Measurements from ENCODE around the gene PPM1H. TPM values are rescaled to one million over a fixed set of nuclear protein-coding genes. Genes with fewer than 3 reads are reported as not detected.

The PPM1H gene
- total RNA-seq, 1 experiment from 2014 or later, result 18.9 TPM

DNA sequence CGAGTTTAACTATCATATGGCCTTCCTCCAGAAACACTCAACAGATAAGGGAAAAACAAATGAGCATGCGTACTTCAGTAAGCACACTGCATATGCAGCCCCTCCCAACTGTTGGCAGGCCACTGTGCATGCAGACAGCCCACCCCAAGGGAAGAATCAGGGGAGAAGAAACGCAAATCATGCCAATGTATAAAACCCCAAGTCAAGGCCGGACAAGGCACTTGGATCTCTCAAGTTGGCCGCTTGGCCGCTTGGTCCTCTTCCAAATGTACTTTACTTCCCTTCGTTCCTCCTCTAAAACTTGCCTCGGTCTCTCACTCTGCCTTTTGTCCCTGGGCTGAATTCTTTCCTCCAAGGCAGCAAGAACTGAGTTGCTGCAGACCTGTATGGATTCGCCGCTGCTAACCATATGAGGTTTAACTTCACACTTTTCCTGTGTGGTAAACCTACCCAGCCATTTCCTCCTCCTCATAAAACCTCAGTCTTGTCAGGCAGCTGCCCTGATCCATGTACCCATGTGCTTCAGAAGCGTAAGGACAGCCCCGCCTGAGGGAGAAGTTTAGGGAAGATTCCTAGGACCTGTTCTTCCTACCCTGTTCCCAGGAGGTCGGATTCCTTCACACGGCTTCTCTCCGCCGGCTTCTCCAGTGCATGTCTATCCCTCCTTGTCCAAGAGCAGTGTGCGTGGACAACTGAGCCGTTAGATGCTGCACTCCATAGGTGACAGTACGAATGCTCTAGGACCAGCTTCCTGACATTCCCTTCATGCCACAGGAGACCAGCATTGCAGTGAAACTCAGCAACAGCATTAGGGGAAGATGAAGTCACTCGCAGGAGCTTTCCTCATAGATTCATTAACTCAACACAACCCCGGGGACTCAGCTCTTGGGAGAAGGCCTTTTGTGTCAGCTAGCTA lies 280.4 kb downstream of the PPM1H start:
- no peak for DNase-seq (ENCODE audit: low spot score)

DNA sequence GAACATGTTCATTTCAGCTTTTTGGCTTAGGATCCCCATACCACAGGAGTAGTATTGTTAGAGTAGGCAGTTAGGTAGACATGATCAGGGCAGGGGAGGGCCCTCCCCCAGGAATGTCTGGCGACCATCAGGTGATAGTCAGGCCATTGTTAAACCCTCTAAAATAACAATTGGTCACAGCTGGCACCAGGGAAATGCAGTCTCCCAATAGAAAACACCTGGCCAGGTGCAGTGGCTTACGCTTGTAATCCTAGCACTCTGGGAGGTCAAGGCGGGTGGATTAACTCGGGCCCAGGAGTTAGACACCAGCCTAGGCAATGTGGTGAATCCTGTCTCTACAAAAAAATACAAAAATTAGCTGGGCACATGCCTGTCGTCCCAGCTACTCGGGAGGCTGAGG lies 281.2 kb downstream of the PPM1H start:
- DNase-seq (ENCODE audit: low spot score), result no peak

DNA sequence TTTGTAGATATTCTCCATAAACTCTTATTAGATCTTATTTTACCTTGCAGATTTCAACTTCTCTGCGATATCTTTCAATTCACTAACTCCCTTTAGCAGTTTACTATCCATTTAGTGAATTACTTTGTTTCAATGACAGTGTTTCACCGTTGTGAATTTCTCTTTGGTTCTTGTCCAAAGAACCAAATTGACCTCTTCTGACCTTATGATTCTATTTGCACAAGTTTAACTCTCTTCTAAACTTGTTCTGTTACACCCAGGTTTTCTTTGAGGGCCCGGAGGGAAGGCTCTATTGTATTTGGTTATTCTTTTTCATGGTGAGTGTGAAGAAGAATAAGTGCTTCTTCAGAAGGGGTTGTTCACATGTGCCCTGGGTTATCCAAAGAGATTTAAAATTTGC lies 281.6 kb downstream of the PPM1H start:
- DNase-seq (ENCODE audit: low spot score), result no peak

DNA sequence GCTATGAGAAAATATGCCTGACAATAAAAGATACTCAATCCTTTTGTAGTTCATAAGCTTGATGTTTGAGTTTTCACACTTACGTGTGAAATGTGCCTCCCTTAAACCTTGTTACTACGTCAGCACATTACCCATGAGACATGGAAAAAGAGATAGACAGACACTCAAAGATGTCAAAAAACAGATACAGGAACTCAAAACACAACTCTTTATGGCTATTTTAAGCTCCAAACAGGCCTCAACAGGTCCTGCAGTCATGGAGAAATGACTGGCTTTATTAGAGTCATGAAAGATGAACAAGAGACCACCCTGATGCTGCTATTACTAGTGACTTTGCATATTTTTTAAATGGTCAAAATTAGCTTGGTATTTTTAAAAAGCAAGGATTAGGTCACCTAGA lies 283.8 kb downstream of the PPM1H start:
- DNase-seq (ENCODE audit: low spot score), result no peak

DNA sequence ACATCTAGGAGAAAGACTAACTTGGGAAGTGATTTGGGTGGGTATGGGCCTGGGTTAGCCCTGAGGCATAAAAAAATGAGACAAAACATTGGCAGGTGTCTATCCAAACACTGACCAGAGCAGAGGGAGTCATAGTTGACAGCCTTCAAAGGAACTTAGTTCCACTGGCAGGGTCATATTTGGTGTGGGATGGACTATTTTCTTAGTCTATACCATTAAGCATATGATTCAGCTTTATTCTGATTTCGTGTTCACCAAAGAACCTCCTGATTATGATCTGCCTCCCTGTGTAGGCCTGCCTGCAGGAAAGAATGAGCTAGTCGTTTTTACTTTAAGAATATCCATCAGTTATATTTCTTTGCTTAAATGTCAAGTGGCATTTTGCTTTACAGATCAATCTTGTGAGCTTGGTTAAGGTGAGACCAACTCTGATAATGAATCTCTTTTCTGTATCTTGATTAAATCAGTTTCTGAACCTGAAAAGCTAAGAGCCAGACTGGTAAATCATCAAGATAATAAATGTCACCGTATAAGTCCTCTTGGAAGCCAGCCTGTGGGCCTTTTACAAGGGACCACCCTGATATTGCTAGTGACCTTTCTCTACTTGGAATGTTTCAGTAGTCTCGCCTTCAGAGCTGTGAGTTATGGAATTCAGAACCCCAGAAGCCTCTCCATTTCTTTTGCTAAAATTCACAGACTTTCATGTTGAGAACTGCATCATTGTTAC lies 285.4 kb downstream of the PPM1H start:
- DNase-seq (ENCODE audit: low spot score), result peak; percentile 33

DNA sequence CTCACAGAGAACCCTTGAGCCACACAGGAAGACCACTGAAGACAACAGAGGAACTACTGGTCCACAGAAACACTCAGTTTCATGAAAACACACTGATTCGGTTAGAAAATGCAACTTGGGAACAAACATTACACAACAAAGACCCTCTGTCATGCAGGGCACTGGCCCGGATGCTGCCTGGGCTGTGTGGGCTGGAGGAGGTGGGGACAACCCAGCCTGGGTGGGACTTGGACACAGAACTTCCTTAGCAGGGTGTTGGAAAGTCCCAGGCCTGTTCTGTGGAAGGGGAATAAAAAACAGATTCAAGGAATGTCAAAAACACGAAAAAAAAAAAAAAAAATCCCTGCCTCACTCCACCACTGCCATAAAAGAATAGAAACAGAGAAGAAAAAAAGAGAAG lies 287.4 kb downstream of the PPM1H start:
- DNase-seq (ENCODE audit: low spot score), result no peak

DNA sequence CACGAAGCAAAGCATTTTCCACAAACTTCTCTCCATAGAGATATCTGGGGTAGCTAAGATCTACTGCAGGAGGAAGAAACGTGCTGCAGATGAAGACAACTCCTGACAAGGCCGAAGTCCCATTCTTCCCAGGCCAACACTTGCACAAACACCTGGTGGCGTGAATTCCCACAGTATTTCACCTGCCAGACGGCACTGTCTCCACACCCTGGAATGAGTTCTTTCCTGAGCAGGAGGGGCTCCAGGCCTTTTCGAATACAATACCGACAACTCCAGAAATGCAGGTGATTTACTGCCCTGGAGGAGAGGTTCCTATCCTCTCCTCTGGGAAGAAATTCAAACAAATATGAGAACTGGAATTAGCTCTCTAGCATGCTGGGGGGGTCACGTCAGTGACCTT lies 288.4 kb downstream of the PPM1H start:
- DNase-seq (ENCODE audit: low spot score), result no peak

DNA sequence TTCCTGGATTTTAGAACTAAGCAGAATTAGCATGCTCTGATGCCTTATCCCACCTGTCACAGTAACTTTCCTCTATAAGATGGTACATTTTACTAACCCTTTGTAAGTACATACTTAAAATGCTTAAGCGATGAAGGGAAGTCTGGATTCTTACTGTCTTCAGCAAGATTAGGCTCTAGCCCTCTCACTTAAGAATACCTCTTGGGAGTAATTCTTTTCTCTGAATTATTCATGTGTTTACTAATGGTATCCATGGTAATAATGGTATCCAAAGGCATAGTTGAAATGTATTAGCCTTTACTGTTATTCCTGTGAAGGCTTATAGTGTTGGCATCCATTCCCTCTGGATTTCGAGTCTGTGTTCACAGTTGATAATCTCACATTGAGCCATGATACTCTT lies 291.5 kb downstream of the PPM1H start:
- DNase-seq (ENCODE audit: low spot score), result no peak

DNA sequence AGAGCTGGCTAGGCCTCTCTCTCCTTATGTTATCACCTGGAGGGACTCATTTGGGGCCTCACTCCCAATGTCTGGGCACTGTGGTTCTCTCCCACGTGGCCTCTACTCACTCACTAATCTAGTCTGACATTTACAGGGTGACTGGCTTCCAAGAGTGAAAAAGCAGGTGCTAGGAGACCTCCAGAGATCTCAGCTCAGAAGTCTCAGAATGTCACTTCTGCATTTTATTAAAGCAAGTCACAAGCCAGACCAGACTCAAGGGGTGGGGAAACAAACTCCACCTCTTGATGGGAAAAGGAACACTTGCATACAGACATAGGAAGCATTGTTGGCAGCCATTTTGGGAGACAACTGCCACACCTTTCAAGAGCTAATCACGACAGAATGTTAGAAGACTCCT lies 292.5 kb downstream of the PPM1H start:
- no peak for DNase-seq (ENCODE audit: low spot score)

DNA sequence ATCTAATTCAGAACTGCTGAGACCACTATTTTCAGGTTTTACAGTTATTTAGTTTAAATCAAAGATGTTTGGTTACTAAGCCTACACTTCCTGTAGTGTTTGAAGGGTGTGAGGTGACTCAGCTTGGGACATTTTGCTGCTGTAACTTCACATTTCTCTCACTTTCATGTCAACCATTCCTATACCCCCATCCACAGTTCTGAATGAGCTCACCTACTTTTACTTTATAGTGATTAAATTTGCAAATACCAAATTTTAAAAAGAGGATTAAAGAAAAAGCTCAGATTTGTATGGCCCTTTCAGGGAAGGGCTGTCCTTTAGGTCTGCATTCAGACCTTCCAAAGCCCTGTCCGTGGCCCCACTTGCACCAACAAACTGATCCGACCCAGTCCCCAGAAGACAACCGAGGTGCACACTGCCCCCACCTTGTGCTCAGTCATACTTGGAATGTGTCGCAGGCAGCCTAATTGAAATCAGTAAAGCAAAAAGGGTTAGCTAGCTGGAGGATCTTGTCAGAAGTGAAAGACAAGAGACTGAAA lies 294.0 kb downstream of the PPM1H start:
- DNase-seq (ENCODE audit: low spot score), result no peak

DNA sequence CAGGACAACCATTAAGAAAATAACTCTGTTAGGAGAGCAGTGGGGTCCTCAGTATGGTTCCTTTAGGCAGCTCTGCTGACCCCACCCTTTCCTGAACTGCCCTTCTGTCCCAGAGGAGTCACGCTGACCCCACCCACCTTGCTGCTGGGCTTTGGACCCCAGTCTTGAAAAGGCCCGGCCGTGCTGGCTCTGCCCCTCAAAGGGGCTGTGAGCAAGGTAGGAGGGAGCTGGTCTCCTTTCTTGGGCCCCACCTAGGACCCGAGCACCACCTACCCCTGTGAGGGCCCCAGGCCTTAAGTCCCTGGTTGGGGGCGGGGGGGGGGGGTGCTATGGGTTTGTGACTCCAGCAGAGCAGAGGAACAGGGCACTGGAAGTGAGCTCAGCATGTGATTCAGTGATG lies 297.3 kb downstream of the PPM1H start:
- DNase-seq (ENCODE audit: low spot score), result no peak

DNA sequence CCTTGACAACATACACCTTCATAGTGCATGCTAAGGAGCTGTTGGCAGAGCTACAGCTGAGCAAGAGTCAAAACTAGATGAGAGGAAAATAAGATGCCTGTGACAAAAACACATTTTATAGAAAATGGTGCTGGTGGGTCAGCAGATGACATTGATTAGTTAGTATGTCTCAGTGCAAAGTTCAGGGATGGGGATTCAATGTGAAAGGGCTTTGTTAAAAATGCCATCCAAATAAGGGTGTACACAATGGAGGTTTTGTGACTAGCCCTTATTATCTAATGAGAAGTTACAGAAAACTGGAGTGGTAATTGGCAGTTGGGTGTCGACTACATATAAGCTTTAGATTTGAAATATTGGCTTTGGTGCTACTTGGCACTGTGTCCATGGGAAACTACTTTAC lies 299.3 kb downstream of the PPM1H start:
- DNase-seq (ENCODE audit: low spot score), result no peak

DNA sequence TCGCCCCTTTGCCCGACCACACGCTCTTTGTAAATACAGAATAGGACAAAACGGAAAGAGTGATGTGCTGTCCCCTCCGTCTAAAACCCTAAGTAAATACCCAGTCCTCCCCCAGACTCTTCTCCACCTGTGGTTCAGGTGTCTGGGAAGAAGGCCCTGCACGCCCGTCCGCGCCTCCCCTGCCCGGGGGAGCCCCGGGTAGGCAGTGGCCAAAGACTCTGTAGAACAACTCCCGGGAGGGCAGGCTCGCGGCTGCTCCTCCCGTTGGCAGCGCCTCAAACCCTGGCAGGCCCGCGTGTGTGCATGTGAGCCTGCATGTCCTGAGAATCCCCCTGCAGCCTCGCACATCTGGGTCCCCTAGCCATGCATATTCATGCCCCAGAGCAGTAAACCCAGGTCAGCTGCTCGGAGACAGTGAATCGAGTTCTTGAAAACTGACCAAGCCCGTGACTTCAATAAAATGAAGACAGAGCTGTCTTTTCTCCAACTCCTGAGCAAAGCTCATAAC lies 302.5 kb downstream of the PPM1H start:
- DNase-seq (ENCODE audit: low spot score), result peak; percentile 39

DNA sequence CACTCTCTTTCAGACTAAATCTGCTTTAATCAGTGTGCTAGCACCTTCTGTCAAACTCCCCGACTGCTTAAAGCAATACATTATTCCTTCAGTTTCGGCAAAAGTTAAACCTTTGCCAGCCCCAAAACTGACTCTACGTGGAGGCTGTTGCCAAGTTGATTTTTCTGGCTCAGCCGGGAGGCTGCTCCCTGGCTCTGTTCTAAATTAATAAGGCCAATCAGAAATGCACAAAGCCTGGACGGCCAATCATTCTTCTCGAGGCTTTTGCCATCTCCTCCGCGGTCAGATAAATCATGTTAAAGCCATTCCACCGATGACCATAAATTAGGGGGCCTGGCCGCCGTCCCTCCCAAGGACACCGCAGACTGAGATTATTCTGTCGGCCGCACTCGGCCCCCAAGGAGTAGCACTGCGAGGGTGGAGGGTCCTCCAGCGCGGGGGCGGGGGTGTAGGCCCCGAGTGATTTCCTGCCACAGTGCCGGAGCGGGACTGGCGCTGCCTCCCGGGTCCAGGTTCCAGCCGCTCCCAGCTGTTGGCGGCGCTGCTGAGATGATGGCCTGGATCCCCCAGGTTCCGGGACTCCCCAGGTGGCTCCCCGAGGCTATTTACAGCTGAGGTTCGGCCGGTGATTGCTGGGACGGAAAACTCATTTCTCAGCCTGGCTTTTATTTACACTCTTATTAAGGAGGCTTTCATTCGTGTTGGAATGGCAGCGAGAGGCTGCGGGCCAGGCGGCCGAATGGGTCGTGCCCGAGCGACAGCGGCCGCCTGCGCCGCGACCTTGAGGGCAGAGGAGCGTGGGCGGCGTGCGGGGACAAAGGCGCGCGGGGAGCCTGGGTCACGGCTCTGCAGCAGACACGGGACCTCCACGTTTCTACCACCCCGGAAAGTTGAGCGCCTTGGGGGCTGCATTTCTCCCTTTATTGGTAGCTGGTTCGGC lies 303.2 kb downstream of the PPM1H start:
- peak; percentile 84 for DNase-seq (ENCODE audit: low spot score)

DNA sequence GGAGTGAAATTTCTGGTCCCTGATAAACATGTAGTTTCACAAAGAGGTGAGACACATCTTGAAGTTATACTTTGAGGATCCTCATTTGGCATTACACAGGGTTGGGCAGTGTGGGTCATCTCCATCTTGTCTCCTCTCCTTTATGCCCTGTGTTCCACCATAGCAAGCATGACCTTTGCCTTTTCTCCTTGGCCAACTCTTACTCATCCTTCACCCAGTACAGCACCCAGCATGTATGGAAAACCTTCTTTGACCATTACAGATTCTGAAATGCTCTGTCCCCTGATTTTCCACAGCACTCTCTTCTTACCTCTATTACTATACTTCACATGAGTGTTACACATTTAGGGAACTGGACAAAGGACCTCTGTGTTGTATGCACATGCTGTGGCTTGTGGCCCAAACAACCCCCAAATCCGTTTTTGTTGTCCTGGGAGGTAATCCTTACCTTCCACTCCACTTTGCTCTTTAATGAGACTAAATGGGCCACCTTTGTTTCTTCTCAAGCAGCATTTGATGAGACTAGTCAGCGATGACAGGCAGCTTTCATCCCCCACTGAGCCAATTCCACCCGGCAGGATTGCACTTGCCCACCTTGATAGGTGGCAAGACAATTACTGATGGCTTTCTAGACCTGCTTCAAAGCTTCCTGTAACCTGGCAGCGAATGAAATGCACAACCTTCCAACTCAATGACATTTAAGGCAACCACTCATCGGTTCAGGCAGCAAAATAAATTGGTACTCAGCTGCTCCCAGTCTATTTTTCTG lies 304.8 kb downstream of the PPM1H start:
- no peak for DNase-seq (ENCODE audit: low spot score)

DNA sequence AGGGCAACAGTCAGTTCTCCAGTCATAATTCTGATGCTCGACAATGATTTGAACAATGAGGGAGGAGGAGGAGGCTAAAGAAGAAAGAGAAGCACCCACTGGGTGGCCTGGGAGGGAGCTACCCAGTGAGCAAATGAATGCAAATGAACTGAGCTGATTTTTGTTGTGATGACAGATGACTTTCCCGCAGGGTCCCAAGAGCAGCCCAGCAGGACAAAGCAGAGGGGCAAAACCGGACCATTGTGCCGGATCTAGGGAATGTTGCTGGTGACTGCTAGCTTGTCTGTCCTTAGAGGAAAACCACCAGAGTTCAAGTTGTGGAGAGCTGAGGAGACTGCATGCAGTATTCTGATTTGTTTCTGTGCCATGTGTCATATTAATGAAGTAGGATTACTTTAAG lies 305.5 kb downstream of the PPM1H start:
- no peak for DNase-seq (ENCODE audit: low spot score)

DNA sequence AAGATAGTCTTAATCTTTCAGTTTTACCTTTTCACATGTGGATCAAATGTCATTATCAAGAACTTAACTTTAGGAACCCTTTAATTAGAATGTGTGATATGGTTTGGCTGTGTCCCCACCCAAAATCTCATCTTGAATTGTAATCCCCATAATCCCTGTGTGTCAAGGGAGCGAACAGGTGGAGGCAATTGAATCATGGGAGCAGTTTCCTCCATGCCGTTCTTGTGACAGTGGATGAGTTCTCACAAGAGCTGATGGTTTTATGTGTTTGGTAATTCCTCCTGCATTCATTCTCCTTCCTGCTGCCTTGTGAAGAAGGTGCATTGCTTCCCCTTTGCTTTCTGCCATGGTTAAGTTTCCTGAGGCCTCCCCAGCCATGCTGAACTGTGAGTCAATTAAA lies 307.8 kb downstream of the PPM1H start:
- no peak for DNase-seq (ENCODE audit: low spot score)

DNA sequence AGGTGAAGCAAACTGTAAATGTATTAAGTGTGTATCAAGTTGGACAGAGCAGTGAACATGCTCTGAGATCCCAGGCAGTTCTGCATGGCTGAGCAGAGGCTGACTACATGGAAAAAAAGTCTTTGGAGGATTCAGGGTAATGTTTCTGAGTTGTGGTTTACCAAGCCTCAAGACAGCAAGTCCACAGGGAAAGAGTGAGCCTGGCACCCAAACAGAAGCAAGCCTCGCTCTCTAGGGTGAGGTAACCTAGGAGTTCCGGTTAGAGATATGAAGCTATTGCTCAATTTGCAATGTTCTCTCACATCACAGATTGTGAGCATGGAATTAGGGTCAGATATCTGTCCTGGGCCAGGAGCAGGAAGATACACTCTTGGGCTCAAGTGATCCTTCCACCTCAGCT lies 309.7 kb downstream of the PPM1H start:
- no peak for DNase-seq (ENCODE audit: low spot score)

DNA sequence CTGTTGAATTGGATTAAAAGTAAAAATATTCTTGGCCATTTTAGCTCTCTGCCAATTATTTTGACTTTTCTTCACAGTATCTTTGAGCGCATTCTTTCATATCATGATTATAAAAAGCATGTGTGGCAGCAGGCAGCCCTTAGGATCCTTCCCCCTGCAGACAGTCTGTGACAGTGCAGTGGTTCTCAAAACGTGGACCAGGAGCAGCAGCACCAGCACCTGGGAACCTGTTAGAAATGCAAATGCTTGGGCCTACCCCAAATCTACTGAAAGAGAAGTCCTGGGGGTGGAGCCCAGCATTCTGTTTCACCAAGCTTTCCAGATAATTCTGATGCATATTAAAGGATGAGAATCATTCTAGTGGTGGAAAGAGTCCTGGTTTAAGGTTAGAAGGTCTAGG lies 312.8 kb downstream of the PPM1H start:
- no peak for DNase-seq (ENCODE audit: low spot score)

DNA sequence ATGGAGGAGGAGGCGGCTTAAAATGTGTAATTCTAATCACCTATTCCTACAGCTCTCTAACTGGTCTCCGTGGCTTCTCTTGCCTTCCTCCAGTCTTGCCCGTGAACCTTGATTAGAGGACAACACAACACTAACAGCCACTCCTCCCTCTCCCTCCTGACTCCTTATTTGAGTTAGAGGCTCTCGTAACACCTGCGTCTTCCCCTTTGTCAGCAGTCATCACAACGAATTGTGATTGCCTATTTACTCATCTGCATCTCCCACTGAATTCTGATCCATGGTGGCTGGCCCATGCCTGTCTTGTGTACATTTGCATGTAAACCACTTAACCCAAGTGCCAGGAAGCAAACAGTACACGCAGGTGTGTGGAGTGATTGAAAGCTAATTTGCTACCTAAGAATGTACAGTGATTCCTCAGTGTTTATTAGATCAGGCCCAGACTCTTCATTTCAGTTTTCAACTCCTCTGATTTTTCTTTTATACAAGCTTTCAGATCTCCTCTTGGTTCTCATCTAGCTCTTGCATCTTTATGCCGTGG lies 313.8 kb downstream of the PPM1H start:
- no peak for DNase-seq (ENCODE audit: low spot score)

Measured in HT-29 (cell line).